ENCODE results near the gene OMA1. TPM values are rescaled to one million over a fixed set of nuclear protein-coding genes. Genes with fewer than 3 reads are reported as not detected.
"Not testable (repeated sequence)": the region's sequence is repeated elsewhere in the genome, so short reads cannot be mapped to it uniquely, and the experiment has no call there.

OMA1 gene
- total RNA-seq, 1 donor from 2014 or later, result 5.9 TPM

DNA sequence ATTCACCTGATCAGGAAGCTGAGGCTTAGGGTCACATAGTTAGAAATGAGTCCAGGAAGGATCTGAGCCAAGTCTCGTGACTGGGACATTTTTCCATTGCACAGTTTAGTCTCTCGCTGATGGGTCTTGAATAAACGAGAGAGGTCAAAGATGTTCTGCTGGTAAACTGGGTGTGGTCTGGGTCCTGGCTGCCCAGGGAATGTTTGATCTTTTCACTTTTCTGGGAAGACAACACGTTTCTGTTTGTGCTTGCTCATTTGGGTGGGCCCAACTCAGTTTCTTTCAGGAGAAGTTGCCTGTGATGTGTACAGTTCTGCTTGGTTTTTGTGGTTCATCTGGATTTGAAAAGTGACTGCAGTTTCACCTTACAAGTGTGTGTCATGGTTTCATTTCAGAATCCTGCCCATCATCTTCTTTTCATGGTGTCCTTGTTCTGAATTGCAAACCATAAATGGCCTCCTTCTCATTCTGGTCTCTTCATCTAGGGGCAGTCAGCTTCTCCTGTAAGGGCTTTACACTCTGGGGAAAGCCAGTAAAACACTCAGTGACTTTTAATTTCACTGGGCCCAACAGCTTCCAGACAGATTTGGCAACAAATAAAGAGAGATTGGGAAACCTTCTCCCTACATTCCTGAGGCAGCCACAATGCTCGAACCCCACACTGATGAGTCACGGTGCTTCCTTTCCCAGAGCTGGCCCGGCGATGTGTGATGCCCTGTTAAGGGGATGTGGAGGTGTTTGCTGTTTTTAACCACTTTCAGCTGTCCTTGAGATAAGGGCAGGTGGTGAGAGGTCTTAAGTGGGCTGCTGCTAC lies 37.8 kb upstream of the OMA1 start:
- Mint-ChIP-seq H3K36me3 (ENCODE audit: unreplicated experiment) (peaks cover 5% of the 10 kb centered on the region), H3K9me3 (ENCODE audit: unreplicated experiment) (no peaks in the 10 kb centered on the region), H3K4me3 (ENCODE audit: unreplicated experiment) (no peak overlapping the region), H3K27me3 (ENCODE audit: unreplicated experiment) (peaks cover 3% of the 10 kb centered on the region), H3K4me1 (ENCODE audit: low read depth, unreplicated experiment) (no peaks in the 10 kb centered on the region), H3K27ac (ENCODE audit: unreplicated experiment) (no peak overlapping the region)
- TF ChIP-seq, protein P1, sequence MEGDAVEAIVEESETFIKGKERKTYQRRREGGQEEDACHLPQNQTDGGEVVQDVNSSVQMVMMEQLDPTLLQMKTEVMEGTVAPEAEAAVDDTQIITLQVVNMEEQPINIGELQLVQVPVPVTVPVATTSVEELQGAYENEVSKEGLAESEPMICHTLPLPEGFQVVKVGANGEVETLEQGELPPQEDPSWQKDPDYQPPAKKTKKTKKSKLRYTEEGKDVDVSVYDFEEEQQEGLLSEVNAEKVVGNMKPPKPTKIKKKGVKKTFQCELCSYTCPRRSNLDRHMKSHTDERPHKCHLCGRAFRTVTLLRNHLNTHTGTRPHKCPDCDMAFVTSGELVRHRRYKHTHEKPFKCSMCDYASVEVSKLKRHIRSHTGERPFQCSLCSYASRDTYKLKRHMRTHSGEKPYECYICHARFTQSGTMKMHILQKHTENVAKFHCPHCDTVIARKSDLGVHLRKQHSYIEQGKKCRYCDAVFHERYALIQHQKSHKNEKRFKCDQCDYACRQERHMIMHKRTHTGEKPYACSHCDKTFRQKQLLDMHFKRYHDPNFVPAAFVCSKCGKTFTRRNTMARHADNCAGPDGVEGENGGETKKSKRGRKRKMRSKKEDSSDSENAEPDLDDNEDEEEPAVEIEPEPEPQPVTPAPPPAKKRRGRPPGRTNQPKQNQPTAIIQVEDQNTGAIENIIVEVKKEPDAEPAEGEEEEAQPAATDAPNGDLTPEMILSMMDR (IDR thresholded peaks at IDR 0.05; ENCODE audit: partially characterized antibody, unreplicated experiment), result no peak
- no peak for DNase-seq

DNA sequence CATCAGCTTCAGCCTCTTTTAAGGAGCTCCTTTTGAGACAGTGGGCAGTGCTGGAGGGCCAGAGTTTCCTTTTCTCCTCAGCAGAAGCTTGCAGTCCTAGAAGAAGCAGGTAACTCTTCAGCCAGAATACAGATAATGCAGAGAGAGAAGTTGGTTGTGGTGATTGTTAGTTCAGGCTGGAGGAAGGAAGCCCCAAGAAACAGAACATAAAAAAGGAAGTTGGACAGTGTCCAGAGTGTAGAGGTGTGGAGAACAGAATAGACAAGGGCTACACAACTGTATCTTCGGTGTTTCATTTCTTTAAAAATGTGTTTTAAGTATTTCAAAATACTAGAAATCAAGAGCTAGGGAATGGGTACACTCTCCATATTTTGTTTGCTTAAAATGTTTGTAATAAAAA lies 37.0 kb upstream of the OMA1 start:
- Mint-ChIP-seq H3K4me1 (ENCODE audit: low read depth, unreplicated experiment) (no peaks in the 10 kb centered on the region), H3K36me3 (ENCODE audit: unreplicated experiment) (peaks cover 5% of the 10 kb centered on the region), H3K4me3 (ENCODE audit: unreplicated experiment) (no peak overlapping the region), H3K27me3 (ENCODE audit: unreplicated experiment) (peaks cover 7% of the 10 kb centered on the region), H3K9me3 (ENCODE audit: unreplicated experiment) (no peaks in the 10 kb centered on the region), H3K27ac (ENCODE audit: unreplicated experiment) (no peak overlapping the region)
- TF ChIP-seq, protein P1 (IDR thresholded peaks at IDR 0.05; ENCODE audit: partially characterized antibody, unreplicated experiment), result no peak
- no peak for DNase-seq

DNA sequence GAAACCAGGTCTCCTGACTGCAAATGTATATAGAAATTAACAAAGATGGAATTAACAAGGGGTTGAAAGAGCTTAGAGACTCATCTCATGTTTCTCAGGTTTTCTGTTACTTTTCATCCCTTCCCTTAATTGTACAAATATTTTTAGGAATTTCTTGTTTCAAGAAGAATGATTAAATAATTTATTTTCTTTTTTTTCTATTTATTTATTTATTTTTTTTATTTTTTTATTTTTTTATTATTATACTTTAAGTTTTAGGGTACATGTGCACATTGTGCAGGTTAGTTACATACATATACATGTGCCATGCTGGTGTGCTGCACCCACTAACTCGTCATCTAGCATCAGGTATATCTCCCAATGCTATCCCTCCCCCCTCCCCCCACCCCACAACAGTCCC lies 35.6 kb upstream of the OMA1 start:
- DNase-seq; H3K36me3 Mint-ChIP-seq (ENCODE audit: unreplicated experiment); H3K4me1 Mint-ChIP-seq (ENCODE audit: low read depth, unreplicated experiment); H3K9me3 Mint-ChIP-seq (ENCODE audit: unreplicated experiment); H3K27ac Mint-ChIP-seq (ENCODE audit: unreplicated experiment); H3K4me3 Mint-ChIP-seq (ENCODE audit: unreplicated experiment); H3K27me3 Mint-ChIP-seq (ENCODE audit: unreplicated experiment): not testable (repeated sequence)

DNA sequence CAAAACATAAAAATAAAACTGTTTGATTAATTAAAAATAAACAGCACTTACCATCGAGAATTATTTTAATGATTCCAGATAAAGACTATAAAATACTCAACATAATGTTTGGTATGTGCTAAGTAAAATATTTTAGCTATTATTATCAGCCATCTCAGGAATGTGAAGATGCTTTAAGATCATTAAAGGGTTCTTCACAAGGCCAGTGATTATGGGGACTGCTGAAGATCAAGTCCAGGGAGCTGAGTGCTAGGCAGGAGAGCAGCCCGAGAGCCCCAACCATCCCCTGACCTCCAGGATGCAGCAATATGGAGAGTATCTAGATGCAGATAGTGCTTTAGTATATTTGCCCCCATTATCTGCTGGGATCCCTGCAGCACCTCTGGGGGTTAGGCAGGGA lies 35.1 kb upstream of the OMA1 start:
- peaks cover 5% of the 10 kb centered on the region for H3K36me3 Mint-ChIP-seq (ENCODE audit: unreplicated experiment)
- no peak overlapping the region for H3K4me3 Mint-ChIP-seq (ENCODE audit: unreplicated experiment)
- no peak overlapping the region for H3K27ac Mint-ChIP-seq (ENCODE audit: unreplicated experiment)
- peaks cover 10% of the 10 kb centered on the region for H3K27me3 Mint-ChIP-seq (ENCODE audit: unreplicated experiment)
- no peaks in the 10 kb centered on the region for H3K9me3 Mint-ChIP-seq (ENCODE audit: unreplicated experiment)
- H3K4me1 Mint-ChIP-seq (ENCODE audit: low read depth, unreplicated experiment), result no peaks in the 10 kb centered on the region
- TF ChIP-seq, protein P1 (IDR thresholded peaks at IDR 0.05; ENCODE audit: partially characterized antibody, unreplicated experiment), result no peak
- DNase-seq, result no peak

DNA sequence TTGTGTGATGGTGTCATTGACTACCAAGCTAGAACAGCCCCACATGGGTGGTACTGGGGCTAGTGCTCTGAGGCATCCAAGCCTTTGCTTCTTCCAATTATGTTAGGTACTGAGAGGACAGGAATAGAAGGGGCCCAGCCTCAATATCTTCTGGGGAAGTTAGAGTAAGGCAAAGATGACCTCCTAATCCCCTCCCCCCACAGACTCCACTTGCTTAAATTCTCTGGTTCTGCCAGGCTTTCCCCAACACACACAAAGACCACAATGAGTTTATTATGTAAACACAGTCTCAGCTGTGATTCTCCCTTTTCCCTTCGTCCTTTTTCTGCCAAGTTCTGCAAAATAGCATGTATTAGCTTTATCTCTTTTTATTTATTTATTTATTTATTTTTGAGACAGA lies 33.7 kb upstream of the OMA1 start:
- no peak overlapping the region for H3K27ac Mint-ChIP-seq (ENCODE audit: unreplicated experiment)
- TF ChIP-seq, protein P1 (IDR thresholded peaks at IDR 0.05; ENCODE audit: partially characterized antibody, unreplicated experiment), result no peak
- H3K36me3 Mint-ChIP-seq (ENCODE audit: unreplicated experiment), result peaks cover 11% of the 10 kb centered on the region
- H3K4me1 Mint-ChIP-seq (ENCODE audit: low read depth, unreplicated experiment), result no peaks in the 10 kb centered on the region
- H3K9me3 Mint-ChIP-seq (ENCODE audit: unreplicated experiment), result no peaks in the 10 kb centered on the region
- no peak for DNase-seq
- no peak overlapping the region for H3K4me3 Mint-ChIP-seq (ENCODE audit: unreplicated experiment)
- H3K27me3 Mint-ChIP-seq (ENCODE audit: unreplicated experiment), result peaks cover 15% of the 10 kb centered on the region
